ENCODE data around the gene REG1A.

GRCh38 chr2:79171348-79171958 lies 51.2 kb downstream of the REG1A start:
- TF ChIP-seq TOX (CRISPR knock-in tag; IDR thresholded peaks at IDR 0.05; ENCODE audit: borderline replicate concordance) (no peak), ZFP3 (CRISPR knock-in tag; IDR thresholded peaks at IDR 0.05) (no peak), ZC3H10 (CRISPR knock-in tag; IDR thresholded peaks at IDR 0.05) (no peak), ZFP30 (CRISPR knock-in tag; IDR thresholded peaks at IDR 0.05) (no peak), TSHZ2 (CRISPR knock-in tag; IDR thresholded peaks at IDR 0.05) (no peak), SNAI2 (CRISPR knock-in tag; IDR thresholded peaks at IDR 0.05) (no peak), TCF4 (CRISPR knock-in tag; IDR thresholded peaks at IDR 0.05; ENCODE audit: borderline replicate concordance) (no peak), ZNF8 (CRISPR knock-in tag; IDR thresholded peaks at IDR 0.05) (no peak), ARNTL (CRISPR knock-in tag; IDR thresholded peaks at IDR 0.05; ENCODE audit: borderline replicate concordance, low read depth) (no peak), PATZ1 (CRISPR knock-in tag; IDR thresholded peaks at IDR 0.05; ENCODE audit: borderline replicate concordance) (no peak), RARB (CRISPR knock-in tag; IDR thresholded peaks at IDR 0.05) (no peak)

Data from SK-N-SH treated with all-trans-retinoic acid at 6 μM for 48 hours (cell line).